HepG2 (cell line): ENCODE results near the gene KCNH6. TPM values are rescaled to one million over a fixed set of nuclear protein-coding genes. Genes with fewer than 3 reads are reported as not detected.

Experiments
- HDAC6 ChIP-seq: fragments of 200-600 bp; sonication (generic); IDR thresholded peaks from 2 replicates; pipeline ENCODE4 v1.7.0; 2017; ENCODE audit warnings: mild to moderate bottlenecking, antibody characterized with exemption, low read length, low read depth
- HES4 ChIP-seq: sonication (generic); formaldehyde crosslinking; IDR thresholded peaks from 2 replicates; pipeline ENCODE4 v1.9.0; 2021; ENCODE audit warnings: mild to moderate bottlenecking, missing genetic modification reagents, borderline replicate concordance
- NCOA5 ChIP-seq: sonication (generic); formaldehyde crosslinking; IDR thresholded peaks from 2 replicates; pipeline ENCODE4 v1.4.0; 2020; ENCODE audit warnings: missing genetic modification reagents
- NFRKB ChIP-seq: fragments of 450-650 bp; IDR thresholded peaks from 2 replicates; pipeline ENCODE4 v1.6.1; 2017
- SP4 ChIP-seq: sonication (generic); formaldehyde crosslinking; IDR thresholded peaks from 2 replicates; pipeline ENCODE4 v1.8.1; 2023; ENCODE audit warnings: mild to moderate bottlenecking, missing genetic modification reagents
- STAG1 ChIP-seq: sonication (generic); formaldehyde crosslinking; IDR thresholded peaks from 2 replicates; pipeline ENCODE4 v1.4.0; 2020; ENCODE audit warnings: missing genetic modification reagents
- polyA plus RNA-seq, 8 experiments: library from polyadenylated mRNA; depleted of rRNA in 3 of 8; stranded (reverse) in 7 of 8; unstranded in 1 of 8; fragments of >200 nt; fragmentation: Illumina TruSeq in 4 of 8; extraction: Trizol in 4 of 8; gene quantifications; 2 replicates each; pipeline versions ENCODE4 v1.2.1 to v1.2.3, GENCODE V29; 2011 to 2016; ENCODE audit warnings: low read depth in 4 of 8, missing spikeins in 1 of 8, mixed read lengths in 1 of 8; ENCODE audit not compliant: insufficient read depth in 1 of 8
- total RNA-seq, 5 experiments: library from RNA; depleted of rRNA; stranded (reverse); fragments of >200 nt; fragmentation: Illumina TruSeq; extraction: Trizol; gene quantifications; 2 replicates each; pipeline ENCODE4 v1.2.3, GENCODE V29; 2016; ENCODE audit warnings: low read depth in 1 of 5
- TF ChIP-seq, protein P1 (sequence below): sonication (generic); formaldehyde crosslinking; IDR thresholded peaks from 2 replicates; pipeline ENCODE4 v1.4.0; 2020; ENCODE audit warnings: low read depth, missing genetic modification reagents
- TF ChIP-seq, protein P2 (sequence below): sonication (generic); formaldehyde crosslinking; IDR thresholded peaks from 2 replicates; pipeline ENCODE4 v1.4.0; 2020; ENCODE audit warnings: missing genetic modification reagents, mild to moderate bottlenecking, borderline replicate concordance
- TF ChIP-seq, protein P3 (sequence below): sonication (generic); formaldehyde crosslinking; IDR thresholded peaks from 2 replicates; pipeline ENCODE4 v1.4.0; 2020; ENCODE audit warnings: mild to moderate bottlenecking, missing genetic modification reagents
- TF ChIP-seq, protein P4 (sequence below): sonication (generic); formaldehyde crosslinking; IDR thresholded peaks from 2 replicates; pipeline ENCODE4 v1.5.0; 2020; ENCODE audit warnings: mild to moderate bottlenecking, missing genetic modification reagents, borderline replicate concordance

The KCNH6 gene
- total and polyA plus RNA-seq, 2 of the 13 experiments (the other 11 are each of a cell fraction or from before 2014, with no cell fraction given) = 0.05 to 0.18 TPM

DNA sequence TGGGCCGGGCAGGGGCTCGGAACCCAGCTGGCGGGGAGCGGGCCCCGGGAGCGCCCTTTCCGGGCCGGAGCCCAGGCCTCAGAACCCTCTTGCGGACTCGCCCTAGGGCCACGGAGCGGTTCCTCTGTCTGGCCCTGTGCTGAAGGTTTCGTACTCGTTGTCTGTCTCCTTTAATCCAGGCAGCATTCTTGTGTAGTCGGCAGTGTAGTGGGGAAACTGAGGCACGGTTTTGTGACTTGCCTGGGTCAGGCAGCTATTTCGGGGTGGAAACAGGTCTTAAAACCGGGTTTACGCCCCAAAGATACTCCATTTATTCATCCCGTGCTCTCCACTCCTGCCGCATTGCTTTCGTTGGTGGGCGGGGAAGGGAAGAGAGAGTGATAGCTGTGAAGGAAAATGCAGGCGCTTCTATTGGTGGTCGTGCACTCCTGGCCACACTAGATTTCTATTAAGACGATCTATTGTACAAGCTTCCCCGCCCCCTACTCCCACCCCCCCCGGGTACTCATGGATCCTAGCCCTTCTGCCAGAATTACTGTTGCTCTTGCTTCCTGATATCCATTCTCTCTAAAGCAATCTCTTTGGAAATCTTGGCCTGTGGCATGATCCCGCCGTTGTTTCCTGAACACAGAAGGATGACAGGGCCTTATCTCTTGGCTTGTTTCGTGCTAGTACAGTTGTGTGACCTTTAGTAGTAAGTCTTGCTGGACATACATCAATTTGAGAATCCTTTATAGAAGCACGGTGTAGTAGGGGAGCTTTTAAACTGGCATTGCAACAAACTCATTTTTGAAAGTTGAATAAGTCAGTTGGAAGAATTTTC lies 27.9 kb downstream of the KCNH6 start (continued):
- TF ChIP-seq, protein P1, sequence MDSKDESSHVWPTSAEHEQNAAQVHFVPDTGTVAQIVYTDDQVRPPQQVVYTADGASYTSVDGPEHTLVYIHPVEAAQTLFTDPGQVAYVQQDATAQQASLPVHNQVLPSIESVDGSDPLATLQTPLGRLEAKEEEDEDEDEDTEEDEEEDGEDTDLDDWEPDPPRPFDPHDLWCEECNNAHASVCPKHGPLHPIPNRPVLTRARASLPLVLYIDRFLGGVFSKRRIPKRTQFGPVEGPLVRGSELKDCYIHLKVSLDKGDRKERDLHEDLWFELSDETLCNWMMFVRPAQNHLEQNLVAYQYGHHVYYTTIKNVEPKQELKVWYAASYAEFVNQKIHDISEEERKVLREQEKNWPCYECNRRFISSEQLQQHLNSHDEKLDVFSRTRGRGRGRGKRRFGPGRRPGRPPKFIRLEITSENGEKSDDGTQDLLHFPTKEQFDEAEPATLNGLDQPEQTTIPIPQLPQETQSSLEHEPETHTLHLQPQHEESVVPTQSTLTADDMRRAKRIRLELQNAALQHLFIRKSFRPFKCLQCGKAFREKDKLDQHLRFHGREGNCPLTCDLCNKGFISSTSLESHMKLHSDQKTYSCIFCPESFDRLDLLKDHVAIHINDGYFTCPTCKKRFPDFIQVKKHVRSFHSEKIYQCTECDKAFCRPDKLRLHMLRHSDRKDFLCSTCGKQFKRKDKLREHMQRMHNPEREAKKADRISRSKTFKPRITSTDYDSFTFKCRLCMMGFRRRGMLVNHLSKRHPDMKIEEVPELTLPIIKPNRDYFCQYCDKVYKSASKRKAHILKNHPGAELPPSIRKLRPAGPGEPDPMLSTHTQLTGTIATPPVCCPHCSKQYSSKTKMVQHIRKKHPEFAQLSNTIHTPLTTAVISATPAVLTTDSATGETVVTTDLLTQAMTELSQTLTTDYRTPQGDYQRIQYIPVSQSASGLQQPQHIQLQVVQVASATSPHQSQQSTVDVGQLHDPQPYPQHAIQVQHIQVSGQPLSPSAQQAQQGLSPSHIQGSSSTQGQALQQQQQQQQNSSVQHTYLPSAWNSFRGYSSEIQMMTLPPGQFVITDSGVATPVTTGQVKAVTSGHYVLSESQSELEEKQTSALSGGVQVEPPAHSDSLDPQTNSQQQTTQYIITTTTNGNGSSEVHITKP = no peak
- TF ChIP-seq HES4 (CRISPR knock-in tag) (peak; percentile 8; the same call in 1 of the 2 replicates), STAG1 (CRISPR knock-in tag) (no peak), NFRKB (no peak), HDAC6 (no peak), NCOA5 (CRISPR knock-in tag) (no peak), SP4 (CRISPR knock-in tag) (no peak)
- TF ChIP-seq, protein P2, sequence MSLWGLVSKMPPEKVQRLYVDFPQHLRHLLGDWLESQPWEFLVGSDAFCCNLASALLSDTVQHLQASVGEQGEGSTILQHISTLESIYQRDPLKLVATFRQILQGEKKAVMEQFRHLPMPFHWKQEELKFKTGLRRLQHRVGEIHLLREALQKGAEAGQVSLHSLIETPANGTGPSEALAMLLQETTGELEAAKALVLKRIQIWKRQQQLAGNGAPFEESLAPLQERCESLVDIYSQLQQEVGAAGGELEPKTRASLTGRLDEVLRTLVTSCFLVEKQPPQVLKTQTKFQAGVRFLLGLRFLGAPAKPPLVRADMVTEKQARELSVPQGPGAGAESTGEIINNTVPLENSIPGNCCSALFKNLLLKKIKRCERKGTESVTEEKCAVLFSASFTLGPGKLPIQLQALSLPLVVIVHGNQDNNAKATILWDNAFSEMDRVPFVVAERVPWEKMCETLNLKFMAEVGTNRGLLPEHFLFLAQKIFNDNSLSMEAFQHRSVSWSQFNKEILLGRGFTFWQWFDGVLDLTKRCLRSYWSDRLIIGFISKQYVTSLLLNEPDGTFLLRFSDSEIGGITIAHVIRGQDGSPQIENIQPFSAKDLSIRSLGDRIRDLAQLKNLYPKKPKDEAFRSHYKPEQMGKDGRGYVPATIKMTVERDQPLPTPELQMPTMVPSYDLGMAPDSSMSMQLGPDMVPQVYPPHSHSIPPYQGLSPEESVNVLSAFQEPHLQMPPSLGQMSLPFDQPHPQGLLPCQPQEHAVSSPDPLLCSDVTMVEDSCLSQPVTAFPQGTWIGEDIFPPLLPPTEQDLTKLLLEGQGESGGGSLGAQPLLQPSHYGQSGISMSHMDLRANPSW (CRISPR knock-in tag) = no peak
- TF ChIP-seq, protein P3, sequence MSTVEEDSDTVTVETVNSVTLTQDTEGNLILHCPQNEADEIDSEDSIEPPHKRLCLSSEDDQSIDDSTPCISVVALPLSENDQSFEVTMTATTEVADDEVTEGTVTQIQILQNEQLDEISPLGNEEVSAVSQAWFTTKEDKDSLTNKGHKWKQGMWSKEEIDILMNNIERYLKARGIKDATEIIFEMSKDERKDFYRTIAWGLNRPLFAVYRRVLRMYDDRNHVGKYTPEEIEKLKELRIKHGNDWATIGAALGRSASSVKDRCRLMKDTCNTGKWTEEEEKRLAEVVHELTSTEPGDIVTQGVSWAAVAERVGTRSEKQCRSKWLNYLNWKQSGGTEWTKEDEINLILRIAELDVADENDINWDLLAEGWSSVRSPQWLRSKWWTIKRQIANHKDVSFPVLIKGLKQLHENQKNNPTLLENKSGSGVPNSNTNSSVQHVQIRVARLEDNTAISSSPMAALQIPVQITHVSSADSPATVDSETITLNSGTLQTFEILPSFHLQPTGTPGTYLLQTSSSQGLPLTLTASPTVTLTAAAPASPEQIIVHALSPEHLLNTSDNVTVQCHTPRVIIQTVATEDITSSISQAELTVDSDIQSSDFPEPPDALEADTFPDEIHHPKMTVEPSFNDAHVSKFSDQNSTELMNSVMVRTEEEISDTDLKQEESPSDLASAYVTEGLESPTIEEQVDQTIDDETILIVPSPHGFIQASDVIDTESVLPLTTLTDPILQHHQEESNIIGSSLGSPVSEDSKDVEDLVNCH = no peak
- TF ChIP-seq, protein P4, sequence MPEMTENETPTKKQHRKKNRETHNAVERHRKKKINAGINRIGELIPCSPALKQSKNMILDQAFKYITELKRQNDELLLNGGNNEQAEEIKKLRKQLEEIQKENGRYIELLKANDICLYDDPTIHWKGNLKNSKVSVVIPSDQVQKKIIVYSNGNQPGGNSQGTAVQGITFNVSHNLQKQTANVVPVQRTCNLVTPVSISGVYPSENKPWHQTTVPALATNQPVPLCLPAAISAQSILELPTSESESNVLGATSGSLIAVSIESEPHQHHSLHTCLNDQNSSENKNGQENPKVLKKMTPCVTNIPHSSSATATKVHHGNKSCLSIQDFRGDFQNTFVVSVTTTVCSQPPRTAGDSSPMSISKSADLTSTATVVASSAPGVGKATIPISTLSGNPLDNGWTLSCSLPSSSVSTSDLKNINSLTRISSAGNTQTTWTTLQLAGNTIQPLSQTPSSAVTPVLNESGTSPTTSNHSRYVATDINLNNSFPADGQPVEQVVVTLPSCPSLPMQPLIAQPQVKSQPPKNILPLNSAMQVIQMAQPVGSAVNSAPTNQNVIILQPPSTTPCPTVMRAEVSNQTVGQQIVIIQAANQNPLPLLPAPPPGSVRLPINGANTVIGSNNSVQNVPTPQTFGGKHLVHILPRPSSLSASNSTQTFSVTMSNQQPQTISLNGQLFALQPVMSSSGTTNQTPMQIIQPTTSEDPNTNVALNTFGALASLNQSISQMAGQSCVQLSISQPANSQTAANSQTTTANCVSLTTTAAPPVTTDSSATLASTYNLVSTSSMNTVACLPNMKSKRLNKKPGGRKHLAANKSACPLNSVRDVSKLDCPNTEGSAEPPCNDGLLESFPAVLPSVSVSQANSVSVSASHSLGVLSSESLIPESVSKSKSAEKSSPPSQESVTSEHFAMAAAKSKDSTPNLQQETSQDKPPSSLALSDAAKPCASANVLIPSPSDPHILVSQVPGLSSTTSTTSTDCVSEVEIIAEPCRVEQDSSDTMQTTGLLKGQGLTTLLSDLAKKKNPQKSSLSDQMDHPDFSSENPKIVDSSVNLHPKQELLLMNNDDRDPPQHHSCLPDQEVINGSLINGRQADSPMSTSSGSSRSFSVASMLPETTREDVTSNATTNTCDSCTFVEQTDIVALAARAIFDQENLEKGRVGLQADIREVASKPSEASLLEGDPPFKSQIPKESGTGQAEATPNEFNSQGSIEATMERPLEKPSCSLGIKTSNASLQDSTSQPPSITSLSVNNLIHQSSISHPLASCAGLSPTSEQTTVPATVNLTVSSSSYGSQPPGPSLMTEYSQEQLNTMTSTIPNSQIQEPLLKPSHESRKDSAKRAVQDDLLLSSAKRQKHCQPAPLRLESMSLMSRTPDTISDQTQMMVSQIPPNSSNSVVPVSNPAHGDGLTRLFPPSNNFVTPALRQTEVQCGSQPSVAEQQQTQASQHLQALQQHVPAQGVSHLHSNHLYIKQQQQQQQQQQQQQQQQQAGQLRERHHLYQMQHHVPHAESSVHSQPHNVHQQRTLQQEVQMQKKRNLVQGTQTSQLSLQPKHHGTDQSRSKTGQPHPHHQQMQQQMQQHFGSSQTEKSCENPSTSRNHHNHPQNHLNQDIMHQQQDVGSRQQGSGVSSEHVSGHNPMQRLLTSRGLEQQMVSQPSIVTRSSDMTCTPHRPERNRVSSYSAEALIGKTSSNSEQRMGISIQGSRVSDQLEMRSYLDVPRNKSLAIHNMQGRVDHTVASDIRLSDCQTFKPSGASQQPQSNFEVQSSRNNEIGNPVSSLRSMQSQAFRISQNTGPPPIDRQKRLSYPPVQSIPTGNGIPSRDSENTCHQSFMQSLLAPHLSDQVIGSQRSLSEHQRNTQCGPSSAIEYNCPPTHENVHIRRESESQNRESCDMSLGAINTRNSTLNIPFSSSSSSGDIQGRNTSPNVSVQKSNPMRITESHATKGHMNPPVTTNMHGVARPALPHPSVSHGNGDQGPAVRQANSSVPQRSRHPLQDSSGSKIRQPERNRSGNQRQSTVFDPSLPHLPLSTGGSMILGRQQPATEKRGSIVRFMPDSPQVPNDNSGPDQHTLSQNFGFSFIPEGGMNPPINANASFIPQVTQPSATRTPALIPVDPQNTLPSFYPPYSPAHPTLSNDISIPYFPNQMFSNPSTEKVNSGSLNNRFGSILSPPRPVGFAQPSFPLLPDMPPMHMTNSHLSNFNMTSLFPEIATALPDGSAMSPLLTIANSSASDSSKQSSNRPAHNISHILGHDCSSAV (CRISPR knock-in tag) = no peak
